AG09309 (cell line): Measurements from ENCODE around the gene EYA4.

Experiments used
- DNase-seq: peaks from one replicate; pipeline ENCODE4 v3.0.0-alpha.2; 2010; ENCODE audit warnings: low read depth
- H3K4me3 ChIP-seq: 2 replicates; pipeline ENCODE4 v1.5.1; 2011; ENCODE audit warnings: mild to moderate bottlenecking, low read depth, low read length, moderate library complexity; ENCODE audit not compliant: control insufficient read depth
- CTCF ChIP-seq: IDR thresholded peaks from 2 replicates; pipeline ENCODE4 v1.5.1; 2011; ENCODE audit warnings: mild to moderate bottlenecking, low read depth, low read length, inconsistent platforms; ENCODE audit not compliant: insufficient read depth, control insufficient read depth; ENCODE audit errors: missing control alignments

Gene EYA4

GRCh38 chr6:133241086-133241900 lies at the start of gene EYA4:
EYA4 (plus strand) TSS chr6:133241357; CDS start chr6:133274781, 33,424 bp downstream.
- peak within 1 kb of the TSS; percentile 33 for H3K4me3 ChIP-seq
- no peak for DNase-seq
- no peak for TF ChIP-seq CTCF

- TF ChIP-seq CTCF: no peak
- H3K4me3 ChIP-seq: no peak overlapping the region
- DNase-seq: no peak
Measured at GRCh38 chr6:133193396-133193795, 47.8 kb upstream of the EYA4 start.

GRCh38 chr6:133198725-133199124 lies 42.4 kb upstream of the EYA4 start:
- no peak overlapping the region for H3K4me3 ChIP-seq
- TF ChIP-seq CTCF: no peak
- DNase-seq: no peak

- H3K4me3 ChIP-seq: no peak overlapping the region
- TF ChIP-seq CTCF: no peak
- no peak for DNase-seq
Measured at GRCh38 chr6:133201231-133201630, 39.9 kb upstream of the EYA4 start.

- DNase-seq: no peak
- H3K4me3 ChIP-seq: no peak overlapping the region
- TF ChIP-seq CTCF: no peak
Measured at GRCh38 chr6:133202610-133203343, 38.4 kb upstream of the EYA4 start.

- H3K4me3 ChIP-seq: no peak overlapping the region
- no peak for TF ChIP-seq CTCF
- DNase-seq: no peak
Measured at GRCh38 chr6:133203344-133203697, 37.8 kb upstream of the EYA4 start.
